GM18870 (cell line): ENCODE results near the gene FOXI1.
"Not testable (repeated sequence)": the region's sequence is repeated elsewhere in the genome, so short reads cannot be mapped to it uniquely, and the experiment has no call there.

ENCODE experiments used
- ATAC-seq: cut with Tn5 transposase; IDR thresholded peaks from one replicate; pipeline ENCODE4 v1.9.1; 2021; ENCODE audit warnings: moderate library complexity; ENCODE audit not compliant: unreplicated experiment

FOXI1 gene

GRCh38 chr5:170121321-170121720, 15.6 kb downstream of the FOXI1 start:
- no peak for ATAC-seq

GRCh38 chr5:170126061-170126460, 20.4 kb downstream of the FOXI1 start:
- no peak for ATAC-seq

GRCh38 chr5:170126626-170127025, 20.9 kb downstream of the FOXI1 start:
- no peak for ATAC-seq

- ATAC-seq, result no peak
These were observed 25.5 kb downstream of the FOXI1 start for GRCh38 chr5:170131235-170131634.

GRCh38 chr5:170132269-170132975, 26.7 kb downstream of the FOXI1 start:
- no peak for ATAC-seq

GRCh38 chr5:170132976-170133448, 27.3 kb downstream of the FOXI1 start:
- no peak for ATAC-seq

- ATAC-seq, result no peak
These were observed 30.2 kb downstream of the FOXI1 start for GRCh38 chr5:170135796-170136490.

- no peak for ATAC-seq
These were observed 30.8 kb downstream of the FOXI1 start for GRCh38 chr5:170136506-170136905.

- no peak for ATAC-seq
These were observed 32.1 kb downstream of the FOXI1 start for GRCh38 chr5:170137694-170138214.

- ATAC-seq, result no peak
These were observed 32.6 kb downstream of the FOXI1 start for GRCh38 chr5:170138273-170138672.

- no peak for ATAC-seq
These were observed 34.2 kb downstream of the FOXI1 start for GRCh38 chr5:170139786-170140335.

- not testable (repeated sequence) for ATAC-seq
These were observed 35.5 kb downstream of the FOXI1 start for GRCh38 chr5:170141196-170141595.

GRCh38 chr5:170141636-170142035, 35.9 kb downstream of the FOXI1 start:
- ATAC-seq, result no peak

GRCh38 chr5:170142196-170142595, 36.5 kb downstream of the FOXI1 start:
- ATAC-seq, result no peak

- no peak for ATAC-seq
These were observed 37.4 kb downstream of the FOXI1 start for GRCh38 chr5:170143091-170143490.

GRCh38 chr5:170143710-170144109, 38.0 kb downstream of the FOXI1 start:
- ATAC-seq, result no peak

GRCh38 chr5:170144286-170145023, 38.8 kb downstream of the FOXI1 start:
- ATAC-seq, result no peak

- no peak for ATAC-seq
These were observed 39.8 kb downstream of the FOXI1 start for GRCh38 chr5:170145462-170145861.

GRCh38 chr5:170147051-170147752, 41.5 kb downstream of the FOXI1 start:
- no peak for ATAC-seq

- ATAC-seq, result no peak
These were observed 42.1 kb downstream of the FOXI1 start for GRCh38 chr5:170147753-170148264.
